Left ventricle myocardium superior (tissue), 1 donor: ENCODE measurements around the gene MND1. TPM values are rescaled to one million over a fixed set of nuclear protein-coding genes. Genes with fewer than 3 reads are reported as not detected.
"Not testable (repeated sequence)": the region's sequence is repeated elsewhere in the genome, so short reads cannot be mapped to it uniquely, and the experiment has no call there.

Experiments
- ATAC-seq: fragments of 200-7000 bp; cut with Tn5 transposase; one replicate; pipeline ENCODE4 v1.9.1; 2020; ENCODE audit warnings: mild to moderate bottlenecking, moderate library complexity
- DNase-seq: peaks from one replicate; pipeline ENCODE4 v3.0.0-alpha.2; 2020
- intact Hi-C: fragments of 100-400 bp; cut with micrococcal nuclease; formaldehyde crosslinking; loops from one replicate; pipeline ENCODE4 v1.11.0; 2022
- total RNA-seq: library from RNA; stranded (reverse); fragmentation: NEBNext Ultra II Directional; extraction: Animal tissue kit (Norgen Biotek cat#: 25700); gene quantifications from one replicate; pipeline ENCODE4 v1.2.1, GENCODE V29; 2021
- donor health status: DM: no; HTN: yes; CAD: no; lungs with severe emphysema.

Gene MND1
- total RNA-seq, 1 donor from 2014 or later, result not detected

DNA sequence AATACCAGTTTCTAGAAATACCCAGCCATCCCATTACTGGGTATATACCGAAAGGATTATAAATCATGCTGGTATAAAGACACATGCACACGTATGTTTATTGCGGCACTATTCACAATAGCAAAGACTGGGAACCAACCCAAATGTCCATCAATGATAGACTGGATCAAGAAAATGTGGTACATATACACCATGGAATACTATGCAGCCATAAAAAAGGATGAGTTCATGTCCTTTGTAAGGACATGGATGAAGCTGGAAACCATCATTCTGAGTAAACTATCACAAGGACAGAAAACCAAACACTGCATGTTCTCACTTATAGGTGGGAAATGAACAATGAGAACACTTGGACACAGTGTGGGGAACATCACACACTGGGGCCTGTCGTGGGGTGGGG, 117.1 kb downstream of the MND1 start:
- DNase-seq, result not testable (repeated sequence)
- intact Hi-C loops, result loop anchor here (10.0 kb wide), 1 partner anchor 113 kb away; no protein-coding TSS in a partner anchor

DNA sequence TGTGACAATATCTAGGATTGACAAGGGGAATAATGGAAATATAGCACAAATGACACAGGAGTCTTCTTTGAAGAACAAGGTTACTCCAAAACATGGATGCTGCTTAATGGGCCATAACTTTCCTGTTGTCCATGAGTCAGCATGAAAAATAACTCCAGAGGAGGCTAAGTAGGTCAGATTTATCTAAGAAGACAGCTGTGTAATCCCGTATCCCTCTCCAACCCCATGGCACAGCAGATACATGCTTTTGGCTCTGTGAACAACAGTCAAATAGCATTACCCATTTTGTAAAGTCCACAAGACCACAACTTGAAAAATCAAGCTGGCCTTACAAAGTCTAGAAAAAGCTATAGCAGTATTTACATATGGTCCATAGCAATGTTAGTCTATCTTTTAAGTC, 119.6 kb downstream of the MND1 start:
- ATAC-seq, result no peak
- no peak for DNase-seq
- intact Hi-C loops, result loop anchor here (10.0 kb wide), 1 partner anchor 111 kb away; no protein-coding TSS in a partner anchor

More for the DNA sequence above, 117.1 kb downstream of the MND1 start:
- not testable (repeated sequence) for ATAC-seq

Other genes starting within 250 kb of the MND1 start
- 18.6 TPM for gene TRIM2, start 140.2 kb upstream of the MND1 start, total RNA-seq
- gene TMEM131L, start 121.7 kb downstream of the MND1 start, total RNA-seq, result 16.8 TPM